Prostate gland (tissue), 2 donors: ENCODE results near the gene CD164.

Experiments used
- POLR2A ChIP-seq: fragments of 450-650 bp; IDR thresholded peaks from one replicate; pipeline ENCODE4 v1.6.1; 2016; ENCODE audit warnings: antibody characterized with exemption, mild to moderate bottlenecking
- TF ChIP-seq, protein P1 (sequence below), 4 experiments: fragments of 200-600 bp in 2 of 4; fragments of 450-650 bp in 2 of 4; sonication (generic) in 2 of 4; IDR thresholded peaks; 1 replicate in 3 of 4; 2 replicates in 1 of 4; pipeline ENCODE4 v1.5.1; 2016 to 2019; ENCODE audit warnings: antibody characterized with exemption in 4 of 4, mild to moderate bottlenecking in 2 of 4, moderate library complexity in 2 of 4

DNA sequence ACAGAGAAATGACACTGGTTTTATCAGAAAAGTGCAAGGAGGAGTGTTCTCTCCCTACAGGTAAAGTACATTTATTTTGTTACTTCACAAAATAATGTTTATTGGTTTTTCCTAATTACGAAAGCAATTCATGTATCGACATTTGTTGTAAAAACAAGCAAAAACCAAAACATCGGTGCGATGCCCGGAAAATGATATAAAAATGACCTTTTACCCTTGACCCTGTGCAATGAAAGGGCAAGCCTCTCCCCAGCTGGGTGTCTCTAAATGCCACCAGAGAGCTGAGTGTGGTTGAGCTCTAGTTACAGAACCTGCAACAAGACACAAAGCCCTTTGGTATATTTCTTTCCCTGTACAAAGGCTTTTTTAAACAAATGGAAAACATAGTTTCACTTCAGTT lies 65.4 kb downstream of the CD164 start:
- no peak for TF ChIP-seq POLR2A
- TF ChIP-seq, protein P1, sequence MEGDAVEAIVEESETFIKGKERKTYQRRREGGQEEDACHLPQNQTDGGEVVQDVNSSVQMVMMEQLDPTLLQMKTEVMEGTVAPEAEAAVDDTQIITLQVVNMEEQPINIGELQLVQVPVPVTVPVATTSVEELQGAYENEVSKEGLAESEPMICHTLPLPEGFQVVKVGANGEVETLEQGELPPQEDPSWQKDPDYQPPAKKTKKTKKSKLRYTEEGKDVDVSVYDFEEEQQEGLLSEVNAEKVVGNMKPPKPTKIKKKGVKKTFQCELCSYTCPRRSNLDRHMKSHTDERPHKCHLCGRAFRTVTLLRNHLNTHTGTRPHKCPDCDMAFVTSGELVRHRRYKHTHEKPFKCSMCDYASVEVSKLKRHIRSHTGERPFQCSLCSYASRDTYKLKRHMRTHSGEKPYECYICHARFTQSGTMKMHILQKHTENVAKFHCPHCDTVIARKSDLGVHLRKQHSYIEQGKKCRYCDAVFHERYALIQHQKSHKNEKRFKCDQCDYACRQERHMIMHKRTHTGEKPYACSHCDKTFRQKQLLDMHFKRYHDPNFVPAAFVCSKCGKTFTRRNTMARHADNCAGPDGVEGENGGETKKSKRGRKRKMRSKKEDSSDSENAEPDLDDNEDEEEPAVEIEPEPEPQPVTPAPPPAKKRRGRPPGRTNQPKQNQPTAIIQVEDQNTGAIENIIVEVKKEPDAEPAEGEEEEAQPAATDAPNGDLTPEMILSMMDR (IDR thresholded peaks at IDR 0.05): no peak
